ENCODE measurements around the gene PTPRM. TPM values are rescaled to one million over a fixed set of nuclear protein-coding genes. Genes with fewer than 3 reads are reported as not detected.

PTPRM gene
- total RNA-seq, 1 donor from 2014 or later: 133 TPM

GRCh38 chr18:7626175-7626921, 59.2 kb downstream of the PTPRM start:
- DNase-seq (ENCODE audit: low spot score): no peak

GRCh38 chr18:7626922-7627440, 59.9 kb downstream of the PTPRM start:
- DNase-seq (ENCODE audit: low spot score): no peak

- DNase-seq (ENCODE audit: low spot score): no peak
These were observed 62.3 kb downstream of the PTPRM start for GRCh38 chr18:7629416-7629815.

DNA sequence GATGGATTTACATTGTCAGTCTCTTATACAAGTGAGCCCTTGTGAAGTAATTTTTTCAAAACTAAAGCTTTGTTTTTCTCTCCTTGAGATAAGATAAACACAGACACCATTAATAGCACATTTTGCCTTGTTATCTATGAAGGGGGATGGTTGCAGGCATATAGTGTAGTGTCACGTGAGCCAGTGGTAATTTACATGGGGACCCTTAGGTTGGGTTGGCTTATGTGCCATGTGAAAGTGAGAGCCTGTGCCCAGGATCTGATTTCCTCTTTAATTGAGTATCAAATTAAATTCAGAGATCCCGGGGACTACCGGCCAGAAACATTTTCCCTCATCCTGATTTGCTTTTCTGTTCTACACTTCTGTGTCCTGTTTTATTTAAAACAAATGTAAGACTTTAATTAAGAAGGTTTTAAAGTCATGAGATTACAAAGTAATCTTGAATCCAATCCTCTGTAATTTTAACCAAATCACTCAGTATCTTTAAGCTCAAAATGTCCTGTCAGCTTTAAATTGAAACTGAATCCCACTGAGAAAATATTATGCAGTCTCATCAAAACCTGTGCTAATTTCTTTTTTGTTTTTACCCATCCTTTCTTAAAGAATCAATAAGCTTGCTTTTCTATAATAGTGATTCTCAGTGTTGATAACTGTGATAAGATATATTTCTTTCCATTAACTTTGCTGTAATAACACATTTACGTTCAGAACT, 63.8 kb downstream of the PTPRM start:
- DNase-seq (ENCODE audit: low spot score): no peak

DNA sequence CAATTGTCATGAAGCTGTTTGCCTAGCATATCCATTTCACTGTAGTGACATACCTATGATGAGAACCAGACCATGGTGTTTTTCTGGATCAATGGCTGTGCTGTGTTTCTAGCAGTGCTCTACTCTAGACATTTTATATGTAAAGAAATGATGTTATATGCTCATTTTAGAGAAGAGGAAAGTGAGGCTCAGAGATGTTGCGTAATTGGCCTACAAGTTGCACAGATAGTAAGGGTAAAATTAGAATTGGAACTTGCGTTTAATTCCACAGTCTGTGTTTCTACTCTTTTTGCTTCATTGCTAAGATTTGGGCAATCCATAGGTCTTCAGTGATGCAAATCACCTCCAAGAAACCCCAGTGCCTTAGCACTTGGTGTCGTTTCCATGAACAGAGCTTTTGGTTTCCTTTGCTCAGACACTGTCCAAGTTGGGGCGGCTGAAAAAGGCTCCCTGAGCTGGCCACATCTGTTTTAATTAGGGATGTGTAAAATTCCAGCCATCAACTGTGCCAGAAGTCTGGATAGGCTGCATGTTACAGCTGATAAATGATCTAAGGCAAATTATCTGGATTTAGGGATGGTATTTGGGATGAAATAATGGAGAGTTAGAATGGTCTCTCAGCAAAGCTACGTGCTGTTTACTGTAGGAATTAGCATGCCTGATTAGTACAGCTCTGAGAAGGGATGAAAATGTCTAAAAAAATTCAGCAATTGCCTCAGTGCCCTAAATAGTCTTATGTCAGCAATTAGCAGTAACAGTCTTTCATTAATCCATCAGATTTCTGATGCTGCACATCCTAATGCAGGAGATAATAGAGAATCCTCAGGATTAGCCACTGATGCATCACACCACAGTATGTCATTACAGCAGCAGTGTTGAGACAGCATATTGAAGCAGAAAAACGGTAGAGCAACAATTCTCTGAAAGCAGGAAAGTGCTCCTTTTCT, 65.3 kb downstream of the PTPRM start:
- DNase-seq (ENCODE audit: low spot score): no peak

- DNase-seq (ENCODE audit: low spot score): no peak
These were observed 66.1 kb downstream of the PTPRM start for GRCh38 chr18:7633171-7633570.

- no peak for DNase-seq (ENCODE audit: low spot score)
These were observed 68.8 kb downstream of the PTPRM start for GRCh38 chr18:7635948-7636347.

- DNase-seq (ENCODE audit: low spot score): no peak
These were observed 70.2 kb downstream of the PTPRM start for GRCh38 chr18:7637269-7637668.

DNA sequence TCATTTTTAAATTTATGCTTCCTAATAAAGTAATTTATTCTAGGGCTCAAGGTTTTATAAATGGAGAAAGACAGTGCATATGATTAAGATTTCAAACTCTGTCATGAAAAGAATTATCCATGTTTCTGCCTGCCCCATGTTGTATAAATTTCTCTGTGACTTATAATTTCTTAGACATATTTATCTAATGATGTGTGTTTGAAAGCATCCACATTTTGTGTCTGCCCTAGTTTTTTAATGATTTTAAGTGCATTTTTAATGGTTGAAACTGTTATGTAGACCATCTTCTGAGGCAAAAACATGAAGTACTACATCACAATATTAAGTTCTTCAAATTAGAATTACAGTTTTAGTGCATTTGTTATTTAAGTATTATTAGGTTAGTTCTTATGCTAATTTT, 71.2 kb downstream of the PTPRM start:
- DNase-seq (ENCODE audit: low spot score): no peak

- DNase-seq (ENCODE audit: low spot score): no peak
These were observed 74.7 kb downstream of the PTPRM start for GRCh38 chr18:7641813-7642212.

DNA sequence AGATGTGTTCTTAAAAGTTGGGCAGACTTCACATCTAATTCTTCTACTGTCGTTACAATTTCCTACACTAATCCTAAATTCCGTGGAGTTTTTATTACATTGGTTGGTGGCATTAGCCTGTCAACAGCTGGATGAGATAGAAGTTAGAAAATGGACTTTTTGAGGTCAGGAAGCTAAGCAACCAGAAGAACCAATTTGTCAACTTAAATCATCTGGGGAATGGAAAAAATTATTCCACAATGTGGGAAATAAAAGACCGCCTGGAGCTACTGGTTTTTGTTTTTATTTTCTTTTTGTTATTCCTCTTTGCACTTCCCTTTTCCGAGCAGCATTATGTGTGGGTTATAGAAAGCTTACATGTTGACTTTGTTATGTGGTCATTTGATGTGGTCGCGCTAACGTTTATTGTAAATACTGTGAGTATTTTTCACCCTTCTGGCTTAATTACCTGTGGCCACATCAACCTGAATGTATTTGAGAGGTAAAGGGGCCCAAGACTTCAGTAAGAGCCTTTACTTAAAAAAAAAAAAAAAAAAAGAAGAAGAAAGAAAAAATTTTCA, 75.3 kb downstream of the PTPRM start:
- DNase-seq (ENCODE audit: low spot score): no peak

DNA sequence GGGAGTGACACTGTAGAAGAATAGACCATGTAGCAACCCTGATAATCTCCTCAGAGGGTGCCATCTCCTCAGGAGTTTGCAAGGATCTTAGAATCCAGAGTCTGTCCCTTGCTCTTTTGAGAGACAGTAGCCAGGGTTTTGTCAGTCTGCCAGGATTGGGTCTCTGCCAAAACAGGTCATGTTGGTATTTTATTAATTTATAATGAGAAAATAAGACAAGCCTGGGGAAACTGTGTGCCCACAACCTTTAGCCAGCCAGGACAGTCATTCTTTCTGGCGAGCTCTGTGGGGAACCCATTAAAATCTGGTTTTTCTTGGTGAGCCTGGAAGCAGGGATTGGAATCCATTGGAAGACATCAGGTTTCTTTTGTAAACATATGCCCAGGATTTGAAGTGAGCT, 78.6 kb downstream of the PTPRM start:
- no peak for DNase-seq (ENCODE audit: low spot score)

GRCh38 chr18:7646174-7646886, 79.2 kb downstream of the PTPRM start:
- DNase-seq (ENCODE audit: low spot score): no peak

- DNase-seq (ENCODE audit: low spot score): no peak
These were observed 80.4 kb downstream of the PTPRM start for GRCh38 chr18:7647500-7647899.

- no peak for DNase-seq (ENCODE audit: low spot score)
These were observed 89.9 kb downstream of the PTPRM start for GRCh38 chr18:7657050-7657449.

GRCh38 chr18:7657937-7658336, 90.8 kb downstream of the PTPRM start:
- no peak for DNase-seq (ENCODE audit: low spot score)

- no peak for DNase-seq (ENCODE audit: low spot score)
These were observed 91.6 kb downstream of the PTPRM start for GRCh38 chr18:7658701-7659100.

- DNase-seq (ENCODE audit: low spot score): no peak
These were observed 94.1 kb downstream of the PTPRM start for GRCh38 chr18:7661207-7661606.

DNA sequence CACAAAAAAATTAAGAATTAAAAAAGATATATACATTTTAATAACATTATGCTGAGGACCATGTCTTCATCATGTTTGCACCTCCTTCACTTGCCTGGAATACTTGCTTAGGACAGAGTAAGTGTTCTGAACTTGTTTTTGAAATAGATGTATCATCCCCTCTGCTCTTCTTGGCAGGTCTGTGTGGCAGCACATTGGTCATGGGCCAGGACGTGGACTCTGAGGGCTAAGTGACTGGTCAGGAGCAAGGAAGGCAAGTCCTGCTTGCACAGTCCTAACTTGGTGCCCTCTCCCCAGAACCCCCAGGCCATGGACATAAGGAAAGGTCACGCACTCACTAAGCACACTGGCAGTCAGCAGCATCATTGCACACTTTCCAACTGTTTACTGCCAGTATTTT, 95.8 kb downstream of the PTPRM start:
- no peak for DNase-seq (ENCODE audit: low spot score)
